ENCODE measurements around the gene GATD1.

DNA sequence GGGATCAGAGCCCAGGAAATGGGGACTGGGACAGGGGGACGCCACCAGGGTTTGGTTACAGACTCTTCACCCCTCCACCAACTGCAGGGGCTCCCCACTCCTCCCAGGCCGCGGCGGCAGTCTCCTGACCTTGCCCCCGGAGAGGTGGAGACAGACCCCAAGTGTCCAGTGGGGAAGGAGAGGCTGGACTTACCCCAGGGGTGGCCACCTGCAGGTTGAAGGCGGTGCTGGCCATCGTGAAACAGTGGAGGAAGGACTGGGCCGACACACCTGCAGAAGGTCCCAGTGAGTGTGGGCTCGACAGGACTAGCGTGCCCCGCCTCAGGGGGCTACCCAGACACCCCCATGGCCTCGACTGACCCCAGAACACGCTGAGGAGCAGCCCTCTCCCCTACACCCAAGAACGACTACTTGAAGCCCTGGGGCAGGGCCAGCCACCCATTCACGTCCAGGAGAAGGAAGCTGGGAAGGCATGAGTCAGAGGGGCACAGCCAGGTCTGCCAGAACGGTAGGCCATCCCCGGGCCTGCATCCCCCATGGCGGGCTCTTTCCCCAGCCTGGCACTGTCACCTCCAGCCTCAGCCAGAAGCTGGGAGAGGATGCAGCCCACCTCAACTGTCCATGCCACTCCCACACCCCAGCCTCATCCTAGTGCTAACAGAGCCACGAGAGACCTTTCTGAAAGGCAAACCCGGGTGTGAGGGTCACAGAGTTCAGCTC, 2.3 kb downstream of the GATD1 start:
- TF ChIP-seq, protein P1, sequence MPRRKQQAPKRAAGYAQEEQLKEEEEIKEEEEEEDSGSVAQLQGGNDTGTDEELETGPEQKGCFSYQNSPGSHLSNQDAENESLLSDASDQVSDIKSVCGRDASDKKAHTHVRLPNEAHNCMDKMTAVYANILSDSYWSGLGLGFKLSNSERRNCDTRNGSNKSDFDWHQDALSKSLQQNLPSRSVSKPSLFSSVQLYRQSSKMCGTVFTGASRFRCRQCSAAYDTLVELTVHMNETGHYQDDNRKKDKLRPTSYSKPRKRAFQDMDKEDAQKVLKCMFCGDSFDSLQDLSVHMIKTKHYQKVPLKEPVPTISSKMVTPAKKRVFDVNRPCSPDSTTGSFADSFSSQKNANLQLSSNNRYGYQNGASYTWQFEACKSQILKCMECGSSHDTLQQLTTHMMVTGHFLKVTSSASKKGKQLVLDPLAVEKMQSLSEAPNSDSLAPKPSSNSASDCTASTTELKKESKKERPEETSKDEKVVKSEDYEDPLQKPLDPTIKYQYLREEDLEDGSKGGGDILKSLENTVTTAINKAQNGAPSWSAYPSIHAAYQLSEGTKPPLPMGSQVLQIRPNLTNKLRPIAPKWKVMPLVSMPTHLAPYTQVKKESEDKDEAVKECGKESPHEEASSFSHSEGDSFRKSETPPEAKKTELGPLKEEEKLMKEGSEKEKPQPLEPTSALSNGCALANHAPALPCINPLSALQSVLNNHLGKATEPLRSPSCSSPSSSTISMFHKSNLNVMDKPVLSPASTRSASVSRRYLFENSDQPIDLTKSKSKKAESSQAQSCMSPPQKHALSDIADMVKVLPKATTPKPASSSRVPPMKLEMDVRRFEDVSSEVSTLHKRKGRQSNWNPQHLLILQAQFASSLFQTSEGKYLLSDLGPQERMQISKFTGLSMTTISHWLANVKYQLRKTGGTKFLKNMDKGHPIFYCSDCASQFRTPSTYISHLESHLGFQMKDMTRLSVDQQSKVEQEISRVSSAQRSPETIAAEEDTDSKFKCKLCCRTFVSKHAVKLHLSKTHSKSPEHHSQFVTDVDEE (CRISPR knock-in tag; IDR thresholded peaks at IDR 0.05), result no peak
- TF ChIP-seq, protein P2, sequence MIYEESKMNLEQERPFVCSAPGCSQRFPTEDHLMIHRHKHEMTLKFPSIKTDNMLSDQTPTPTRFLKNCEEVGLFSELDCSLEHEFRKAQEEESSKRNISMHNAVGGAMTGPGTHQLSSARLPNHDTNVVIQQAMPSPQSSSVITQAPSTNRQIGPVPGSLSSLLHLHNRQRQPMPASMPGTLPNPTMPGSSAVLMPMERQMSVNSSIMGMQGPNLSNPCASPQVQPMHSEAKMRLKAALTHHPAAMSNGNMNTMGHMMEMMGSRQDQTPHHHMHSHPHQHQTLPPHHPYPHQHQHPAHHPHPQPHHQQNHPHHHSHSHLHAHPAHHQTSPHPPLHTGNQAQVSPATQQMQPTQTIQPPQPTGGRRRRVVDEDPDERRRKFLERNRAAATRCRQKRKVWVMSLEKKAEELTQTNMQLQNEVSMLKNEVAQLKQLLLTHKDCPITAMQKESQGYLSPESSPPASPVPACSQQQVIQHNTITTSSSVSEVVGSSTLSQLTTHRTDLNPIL (CRISPR knock-in tag; IDR thresholded peaks at IDR 0.05; ENCODE audit: low read depth), result no peak
- TF ChIP-seq, protein P3, sequence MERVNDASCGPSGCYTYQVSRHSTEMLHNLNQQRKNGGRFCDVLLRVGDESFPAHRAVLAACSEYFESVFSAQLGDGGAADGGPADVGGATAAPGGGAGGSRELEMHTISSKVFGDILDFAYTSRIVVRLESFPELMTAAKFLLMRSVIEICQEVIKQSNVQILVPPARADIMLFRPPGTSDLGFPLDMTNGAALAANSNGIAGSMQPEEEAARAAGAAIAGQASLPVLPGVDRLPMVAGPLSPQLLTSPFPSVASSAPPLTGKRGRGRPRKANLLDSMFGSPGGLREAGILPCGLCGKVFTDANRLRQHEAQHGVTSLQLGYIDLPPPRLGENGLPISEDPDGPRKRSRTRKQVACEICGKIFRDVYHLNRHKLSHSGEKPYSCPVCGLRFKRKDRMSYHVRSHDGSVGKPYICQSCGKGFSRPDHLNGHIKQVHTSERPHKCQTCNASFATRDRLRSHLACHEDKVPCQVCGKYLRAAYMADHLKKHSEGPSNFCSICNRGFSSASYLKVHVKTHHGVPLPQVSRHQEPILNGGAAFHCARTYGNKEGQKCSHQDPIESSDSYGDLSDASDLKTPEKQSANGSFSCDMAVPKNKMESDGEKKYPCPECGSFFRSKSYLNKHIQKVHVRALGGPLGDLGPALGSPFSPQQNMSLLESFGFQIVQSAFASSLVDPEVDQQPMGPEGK (CRISPR knock-in tag; IDR thresholded peaks at IDR 0.05; ENCODE audit: borderline replicate concordance), result no peak
- no peak for TF ChIP-seq SNAI2 (CRISPR knock-in tag; IDR thresholded peaks at IDR 0.05)
- no peak for TF ChIP-seq ARNTL (CRISPR knock-in tag; IDR thresholded peaks at IDR 0.05; ENCODE audit: borderline replicate concordance, low read depth)
- no peak for TF ChIP-seq ISL1 (CRISPR knock-in tag; IDR thresholded peaks at IDR 0.05)
- TF ChIP-seq OSR1 (CRISPR knock-in tag; IDR thresholded peaks at IDR 0.05), result no peak
- no peak for TF ChIP-seq TCF4 (CRISPR knock-in tag; IDR thresholded peaks at IDR 0.05; ENCODE audit: borderline replicate concordance)
- TF ChIP-seq, protein P4, sequence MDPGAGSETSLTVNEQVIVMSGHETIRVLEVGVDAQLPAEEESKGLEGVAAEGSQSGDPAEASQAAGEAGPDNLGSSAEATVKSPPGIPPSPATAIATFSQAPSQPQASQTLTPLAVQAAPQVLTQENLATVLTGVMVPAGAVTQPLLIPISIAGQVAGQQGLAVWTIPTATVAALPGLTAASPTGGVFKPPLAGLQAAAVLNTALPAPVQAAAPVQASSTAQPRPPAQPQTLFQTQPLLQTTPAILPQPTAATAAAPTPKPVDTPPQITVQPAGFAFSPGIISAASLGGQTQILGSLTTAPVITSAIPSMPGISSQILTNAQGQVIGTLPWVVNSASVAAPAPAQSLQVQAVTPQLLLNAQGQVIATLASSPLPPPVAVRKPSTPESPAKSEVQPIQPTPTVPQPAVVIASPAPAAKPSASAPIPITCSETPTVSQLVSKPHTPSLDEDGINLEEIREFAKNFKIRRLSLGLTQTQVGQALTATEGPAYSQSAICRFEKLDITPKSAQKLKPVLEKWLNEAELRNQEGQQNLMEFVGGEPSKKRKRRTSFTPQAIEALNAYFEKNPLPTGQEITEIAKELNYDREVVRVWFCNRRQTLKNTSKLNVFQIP (CRISPR knock-in tag; IDR thresholded peaks at IDR 0.05; ENCODE audit: borderline replicate concordance, low read depth), result no peak
- no peak for TF ChIP-seq ZC3H10 (CRISPR knock-in tag; IDR thresholded peaks at IDR 0.05)
- TF ChIP-seq ZFP30 (CRISPR knock-in tag; IDR thresholded peaks at IDR 0.05), result no peak
- no peak for TF ChIP-seq ESRRG (CRISPR knock-in tag; IDR thresholded peaks at IDR 0.05)
- TF ChIP-seq BACH2 (CRISPR knock-in tag; IDR thresholded peaks at IDR 0.05; ENCODE audit: borderline replicate concordance), result no peak
- TF ChIP-seq TOX (CRISPR knock-in tag; IDR thresholded peaks at IDR 0.05; ENCODE audit: borderline replicate concordance), result no peak

Measured in SK-N-SH treated with all-trans-retinoic acid at 6 μM for 48 hours (cell line).